Non-pigmented ciliary epithelial cell (primary cell): ENCODE results near the gene DUSP8.
"Not testable (repeated sequence)": the region's sequence is repeated elsewhere in the genome, so short reads cannot be mapped to it uniquely, and the experiment has no call there.

ENCODE experiments used
- DNase-seq: peaks from one replicate; pipeline ENCODE4 v3.0.0-alpha.2; 2010; ENCODE audit warnings: low read depth

The DUSP8 gene

DNA sequence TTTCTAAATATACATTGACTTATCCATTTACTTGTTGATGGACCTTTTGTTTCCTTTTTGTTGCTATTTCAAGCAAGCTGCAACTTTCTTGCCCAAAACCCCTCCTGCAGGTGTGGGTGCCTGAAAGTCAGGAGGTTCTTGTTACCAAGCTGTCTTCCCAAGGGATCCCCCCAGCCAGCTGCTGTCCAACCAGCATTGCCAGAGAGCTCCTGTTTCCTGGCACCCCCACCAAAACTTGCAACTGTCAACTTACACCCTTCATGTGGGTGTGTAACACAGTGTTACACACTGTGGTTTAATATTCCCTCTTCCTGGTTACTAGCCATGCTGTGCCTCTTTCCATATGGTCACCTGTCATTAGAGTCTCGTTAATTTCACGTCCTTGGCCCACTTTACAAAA, 14.6 kb upstream of the DUSP8 start:
- no peak for DNase-seq

DNA sequence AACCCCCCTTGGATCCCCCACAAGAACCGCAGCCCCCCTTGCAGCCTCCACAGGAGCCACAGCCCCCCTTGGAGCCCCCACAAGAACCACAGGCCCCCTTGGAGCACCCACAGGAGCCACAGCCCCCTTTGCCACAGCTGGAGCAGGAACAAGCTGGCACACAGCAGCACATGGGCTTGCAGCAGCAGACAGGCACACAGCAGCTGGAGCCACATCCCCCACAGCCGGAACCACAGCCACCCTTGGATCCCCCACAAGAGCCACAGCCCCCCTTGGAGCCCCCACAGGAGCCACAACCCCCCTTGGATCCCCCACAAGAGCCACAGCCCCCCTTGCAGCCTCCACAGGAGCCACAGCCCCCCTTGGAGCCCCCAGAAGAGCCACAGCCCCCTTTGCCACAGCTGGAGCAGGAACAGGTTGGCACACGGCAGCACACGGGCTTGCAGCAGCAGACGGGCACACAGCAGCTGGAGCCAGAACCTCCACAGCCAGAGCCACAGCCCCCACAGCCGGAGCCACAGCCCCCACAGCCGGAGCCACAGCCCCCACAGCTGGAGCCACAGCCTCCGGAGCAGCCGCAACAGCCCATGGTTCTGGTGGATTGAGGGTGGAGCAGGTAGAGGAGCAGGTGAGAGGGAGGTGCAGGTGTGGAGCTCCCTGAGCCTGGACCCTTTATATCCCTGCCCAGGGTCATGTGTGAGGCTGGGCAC, 12.7 kb upstream of the DUSP8 start, which contains the start of gene KRTAP5-1:
KRTAP5-1 (minus strand) TSS at position 623 of the 710 bp plus-strand sequence; CDS start at position 589, 34 bp downstream.
- DNase-seq, result not testable (repeated sequence)

DNA sequence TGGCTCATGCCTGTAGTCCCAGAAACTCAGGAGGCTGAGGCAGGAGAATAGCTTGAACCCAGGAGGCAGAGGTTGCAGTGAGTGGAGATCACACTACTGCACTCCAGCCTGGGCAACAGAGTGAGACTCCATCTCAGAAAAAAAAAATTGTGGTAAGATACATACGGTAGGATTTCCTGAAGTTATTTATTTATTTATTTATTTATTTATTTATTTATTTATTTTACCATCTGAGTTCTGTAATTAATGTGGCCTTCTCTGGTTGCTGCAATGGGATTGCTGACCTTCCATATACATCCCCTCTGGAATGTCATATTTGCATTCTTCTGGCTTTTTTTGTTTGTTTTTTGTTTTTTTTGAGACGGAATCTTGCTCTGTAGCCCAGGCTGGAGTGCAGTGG, 10.8 kb upstream of the DUSP8 start:
- DNase-seq, result not testable (repeated sequence)

DNA sequence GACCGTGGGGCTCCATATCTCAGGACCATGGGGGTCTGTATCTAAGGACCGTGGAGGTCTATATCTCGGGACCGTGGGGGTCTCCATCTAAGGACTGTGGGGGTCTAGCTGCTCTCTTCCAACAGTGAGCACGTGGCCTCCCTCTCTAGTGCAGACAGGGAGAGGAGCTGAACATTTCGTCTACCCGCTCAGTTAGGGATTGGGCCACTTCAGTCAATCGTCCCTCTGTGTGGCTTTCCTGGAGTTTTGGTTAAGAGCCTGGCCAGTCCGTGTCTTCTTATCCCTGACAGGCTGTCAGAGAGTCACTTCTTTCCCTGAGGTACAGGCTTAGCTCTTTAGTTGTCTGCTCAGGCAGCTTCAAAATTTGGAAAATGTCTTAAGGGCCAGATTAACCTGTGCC, 9.9 kb upstream of the DUSP8 start:
- DNase-seq, result no peak

DNA sequence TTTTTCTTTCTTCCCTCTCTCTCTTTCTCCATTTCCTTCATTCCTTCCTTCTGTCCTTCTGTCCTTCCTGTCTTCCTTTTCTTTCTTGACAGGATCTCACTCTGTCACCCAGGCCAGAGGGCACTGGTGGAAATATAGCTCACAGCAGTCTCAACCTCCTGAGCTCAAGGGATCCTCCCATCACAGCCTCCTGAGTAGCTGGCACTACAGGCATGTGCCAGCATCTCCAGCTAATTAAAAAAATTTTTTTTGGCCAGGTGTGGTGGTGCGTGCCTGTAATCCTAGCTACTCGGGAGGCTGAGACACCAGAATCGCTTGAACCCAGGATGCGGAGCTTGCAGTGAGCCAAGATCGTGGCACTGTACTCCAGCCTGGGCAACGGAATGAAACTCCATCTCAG, 4.8 kb upstream of the DUSP8 start:
- DNase-seq, result no peak

DNA sequence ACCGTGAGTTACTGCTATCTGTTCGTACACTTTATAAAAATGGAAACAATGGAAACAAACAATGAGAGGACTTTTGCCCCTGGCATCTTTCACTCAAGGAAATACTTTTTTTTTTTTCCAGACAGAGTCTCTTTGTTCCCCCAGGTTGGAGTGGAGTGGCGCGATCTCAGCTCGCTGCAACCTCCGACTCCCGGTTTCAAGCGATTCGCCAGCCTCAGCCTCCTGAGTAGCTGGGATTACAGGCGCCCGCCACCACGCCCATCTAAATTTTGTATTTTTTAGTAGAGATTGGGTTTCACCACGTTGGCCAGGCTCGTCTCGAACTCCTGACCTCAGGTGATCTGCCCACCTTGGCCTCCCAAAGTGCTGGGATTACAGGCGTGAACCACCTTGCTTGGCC, 3.7 kb upstream of the DUSP8 start:
- not testable (repeated sequence) for DNase-seq

DNA sequence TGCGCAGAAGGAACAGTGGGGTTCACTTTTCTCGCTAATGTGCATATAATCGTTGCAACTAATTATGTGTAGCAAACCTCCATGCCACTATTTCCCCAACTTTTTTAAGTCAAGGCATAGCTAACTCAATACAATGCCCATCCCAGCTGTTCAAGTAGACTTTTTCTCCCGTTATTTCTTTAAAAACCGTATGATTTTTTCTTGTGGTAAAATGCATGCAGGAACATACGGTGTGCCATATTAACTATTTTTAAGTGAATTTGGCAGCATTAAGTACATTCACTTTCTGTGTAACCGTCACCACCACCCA, 2.8 kb upstream of the DUSP8 start:
- no peak for DNase-seq

DNA sequence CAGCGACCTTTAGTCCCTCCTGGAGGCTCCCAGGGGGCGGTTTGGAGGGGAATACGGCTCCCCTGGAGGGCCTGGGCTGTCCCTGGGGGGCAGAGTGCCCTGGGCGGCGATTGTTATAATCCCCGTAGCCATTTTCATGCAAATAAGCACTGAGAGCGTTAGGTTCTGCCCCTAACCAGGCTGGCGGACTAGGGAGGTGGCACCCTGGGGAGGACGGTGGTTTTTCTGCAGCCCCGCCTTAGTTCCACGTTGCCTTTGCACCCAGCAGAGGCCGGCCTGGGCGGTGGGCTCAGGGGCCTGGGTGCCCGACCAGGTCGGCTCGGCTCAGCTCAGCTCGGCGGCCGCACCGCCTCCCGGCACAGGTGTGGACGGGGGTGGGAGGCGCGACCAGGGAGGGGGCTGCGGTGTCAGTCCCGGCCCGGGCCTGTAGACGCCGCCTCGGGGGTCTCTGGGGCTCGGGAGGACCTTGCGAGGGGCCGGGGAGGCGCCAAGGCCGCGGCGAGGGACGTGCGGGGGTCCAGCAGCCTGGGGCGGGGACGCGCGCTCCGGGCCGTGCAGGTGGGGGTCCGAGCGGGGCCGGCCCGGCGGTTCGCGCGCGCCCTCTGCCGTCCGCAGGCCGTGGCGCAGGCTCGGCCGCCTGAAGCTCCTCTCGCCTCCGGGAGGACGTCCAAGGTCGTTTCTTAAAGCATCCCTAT, 2.3 kb upstream of the DUSP8 start:
- DNase-seq, result no peak

DNA sequence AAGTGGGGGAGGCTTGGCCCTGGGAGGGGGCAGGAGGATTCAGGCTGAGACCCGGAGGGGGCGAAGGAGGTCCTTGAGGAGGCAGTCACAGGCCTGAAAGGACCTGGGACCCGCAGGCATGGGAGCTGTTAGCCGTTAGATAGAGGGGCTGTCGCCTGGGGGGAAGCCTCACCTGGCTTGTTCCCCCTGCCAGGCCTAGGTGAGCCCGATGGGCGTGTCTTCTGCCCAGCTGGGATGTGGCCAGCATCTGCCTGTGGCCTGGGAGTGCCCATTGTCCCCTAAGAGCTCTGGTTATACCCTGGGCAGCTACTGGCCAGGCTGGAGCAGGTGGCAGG, 1.8 kb upstream of the DUSP8 start:
- DNase-seq, result no peak

DNA sequence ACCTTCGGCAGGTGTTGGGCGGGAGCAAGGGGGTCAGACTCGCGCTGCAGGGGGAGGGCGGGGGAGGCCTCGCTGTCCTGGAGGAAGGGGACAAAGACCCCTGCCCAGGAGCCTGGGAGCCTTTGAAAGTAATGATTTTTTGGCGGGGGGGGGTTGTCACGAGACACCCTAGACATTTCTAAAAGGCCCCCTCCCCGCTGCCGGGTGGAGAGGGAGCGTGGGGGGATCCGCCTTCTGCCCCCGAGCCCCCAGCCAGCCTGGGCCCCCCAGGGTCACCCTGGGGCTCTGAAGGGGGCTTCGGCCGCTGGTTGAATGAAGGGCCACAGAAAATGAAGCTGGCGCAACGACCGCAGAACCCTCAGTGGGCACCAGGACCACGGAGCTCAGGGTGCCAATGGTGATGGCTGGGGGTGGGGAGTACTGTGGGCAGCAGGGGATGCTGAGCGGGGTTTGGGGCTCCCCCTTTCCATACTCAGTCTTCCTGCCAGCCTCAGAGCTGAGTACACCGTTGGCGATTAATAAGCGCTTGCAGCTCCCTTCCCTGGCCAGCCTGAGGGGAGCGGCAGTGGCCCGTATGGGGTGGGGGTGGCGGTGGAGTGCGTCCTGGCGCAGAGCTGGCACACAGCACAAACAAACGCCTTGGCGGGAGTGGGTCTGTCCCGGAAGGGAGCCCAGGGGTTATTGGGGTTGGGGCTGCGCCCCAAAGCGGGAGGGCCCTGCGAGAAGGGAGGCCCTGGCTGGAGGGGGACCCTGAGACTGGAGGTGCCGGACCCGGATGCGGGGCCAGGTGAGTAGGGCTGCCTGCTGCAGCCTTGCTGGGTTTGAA, 1.2 kb upstream of the DUSP8 start:
- no peak for DNase-seq

DNA sequence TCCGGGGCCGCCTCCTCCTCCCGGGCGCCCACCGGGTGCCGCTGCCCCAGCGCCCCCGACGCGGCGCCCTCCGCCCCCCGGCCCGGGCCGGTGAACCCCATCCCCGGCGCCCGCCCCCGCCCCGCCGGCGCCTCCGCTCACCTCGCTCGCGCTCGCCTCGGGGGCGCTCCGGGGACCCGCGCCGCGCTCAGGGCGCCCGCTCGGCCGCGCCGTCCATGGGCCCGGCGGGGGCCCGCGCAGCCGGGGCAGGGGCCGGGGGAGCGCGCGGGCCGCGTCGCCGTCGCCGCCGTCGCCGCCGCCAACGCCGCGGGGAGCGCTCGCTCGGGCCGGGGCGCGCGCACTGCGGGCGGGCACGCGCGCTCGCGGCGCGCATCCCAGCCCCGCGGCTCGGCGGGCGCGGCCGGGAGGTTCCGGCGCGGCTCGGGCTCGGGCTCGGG, 293 bp downstream of the DUSP8 start:
- no peak for DNase-seq

DNA sequence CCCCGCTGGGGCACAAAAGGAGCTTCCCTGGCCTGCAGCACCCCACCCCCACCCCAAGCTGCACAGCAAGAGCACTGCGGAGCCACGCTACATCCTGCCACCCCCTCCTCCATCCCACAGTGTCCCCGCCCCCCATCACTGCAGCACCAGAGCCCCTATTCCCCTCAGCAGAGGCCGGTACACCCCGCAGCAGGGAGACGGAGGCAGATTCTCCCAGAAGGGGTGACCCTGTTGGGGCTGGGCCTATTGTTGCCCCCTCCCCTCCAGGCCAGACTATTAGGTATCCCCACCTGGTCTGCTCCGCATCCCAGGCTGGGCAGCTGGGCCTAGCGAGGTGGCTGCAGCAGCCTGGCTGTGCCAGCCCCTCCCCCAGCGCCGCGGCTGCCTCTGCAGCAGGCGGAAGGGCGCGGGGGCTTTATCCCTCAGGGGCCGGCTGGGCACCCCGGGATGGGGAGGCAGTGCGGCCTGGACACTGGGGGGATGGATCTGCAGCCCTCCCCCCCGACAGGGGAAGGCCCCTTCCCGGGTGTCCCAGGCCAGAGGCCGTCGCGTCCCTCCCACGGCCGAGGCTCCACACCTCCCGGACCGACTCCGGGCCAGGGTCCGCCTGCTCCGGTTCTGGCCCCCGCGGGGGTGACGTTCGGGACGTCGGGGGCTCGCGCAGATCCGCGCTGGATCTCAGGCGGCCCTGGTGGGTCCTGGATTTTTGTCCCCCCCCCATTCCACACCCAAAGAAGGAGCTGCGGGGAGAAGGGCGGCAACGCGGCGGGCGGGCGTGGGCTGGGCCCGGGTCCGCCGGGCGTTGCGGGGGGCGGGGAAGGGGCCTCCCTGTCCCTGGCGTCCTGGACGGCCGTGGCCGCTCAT, 943 bp downstream of the DUSP8 start:
- no peak for DNase-seq

DNA sequence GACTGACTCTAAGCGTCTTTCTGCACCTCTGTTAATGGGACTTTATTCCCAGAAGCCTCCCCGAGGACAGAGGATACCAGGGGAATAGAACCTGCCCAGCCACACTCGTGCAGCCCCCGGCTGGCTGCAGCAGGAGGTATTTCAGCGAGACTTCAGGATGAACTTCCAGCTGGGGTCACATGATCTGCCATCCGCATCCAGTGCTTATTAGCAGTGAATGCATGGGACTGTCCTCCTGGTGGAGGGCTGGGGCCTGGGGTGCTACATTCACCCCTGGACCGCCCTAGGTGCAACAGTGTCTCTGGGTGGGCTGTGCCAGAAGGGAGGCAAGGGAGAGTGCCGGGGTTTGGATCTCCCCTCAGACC, 1.6 kb downstream of the DUSP8 start:
- no peak for DNase-seq

DNA sequence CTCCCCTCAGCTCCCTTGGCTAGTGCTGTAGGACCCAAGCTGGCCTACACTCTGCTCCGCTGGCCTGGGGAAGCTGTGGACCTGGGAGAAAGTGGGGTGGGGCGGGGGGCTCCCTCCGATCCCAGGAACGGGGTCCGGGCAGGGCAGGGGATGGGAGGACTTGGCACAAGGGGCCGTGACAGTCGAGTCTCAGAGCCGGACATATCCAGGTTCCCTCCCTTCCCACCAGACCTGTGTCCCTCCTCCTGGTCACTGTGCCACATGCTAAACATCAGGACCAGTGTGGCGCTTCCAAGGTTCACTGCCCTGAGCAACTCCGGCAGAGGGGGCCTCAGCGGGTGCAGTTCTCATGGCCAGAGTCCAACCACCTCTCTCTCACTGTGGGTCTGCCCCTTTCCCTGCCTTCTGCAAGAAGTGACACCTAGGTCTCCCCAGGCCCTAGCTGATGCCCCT, 2.0 kb downstream of the DUSP8 start:
- no peak for DNase-seq

DNA sequence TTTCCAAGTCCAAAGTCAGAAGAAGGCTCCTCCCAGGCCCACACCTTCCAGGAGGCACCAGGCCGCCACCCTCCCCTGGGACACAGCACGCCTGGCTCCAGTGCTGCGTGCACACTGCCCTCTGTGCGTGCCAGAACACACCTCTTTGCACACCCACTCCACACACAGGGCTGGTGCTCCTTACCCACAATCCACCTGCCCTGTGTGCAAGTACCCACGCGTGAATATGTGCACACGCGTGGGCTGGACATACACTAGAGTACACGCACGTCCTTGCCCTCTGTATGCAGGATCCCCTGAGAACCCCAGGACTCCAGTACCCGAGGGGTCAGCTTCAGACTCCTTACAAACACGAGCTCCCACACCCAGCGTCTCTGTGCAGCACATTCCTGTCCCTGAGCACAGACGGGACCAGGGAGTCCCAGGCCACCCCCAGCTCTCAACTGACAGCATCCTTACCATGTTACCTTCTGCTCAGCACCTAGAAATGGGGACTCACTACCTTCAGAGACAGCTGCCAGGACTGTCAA, 2.8 kb downstream of the DUSP8 start:
- DNase-seq, result no peak

DNA sequence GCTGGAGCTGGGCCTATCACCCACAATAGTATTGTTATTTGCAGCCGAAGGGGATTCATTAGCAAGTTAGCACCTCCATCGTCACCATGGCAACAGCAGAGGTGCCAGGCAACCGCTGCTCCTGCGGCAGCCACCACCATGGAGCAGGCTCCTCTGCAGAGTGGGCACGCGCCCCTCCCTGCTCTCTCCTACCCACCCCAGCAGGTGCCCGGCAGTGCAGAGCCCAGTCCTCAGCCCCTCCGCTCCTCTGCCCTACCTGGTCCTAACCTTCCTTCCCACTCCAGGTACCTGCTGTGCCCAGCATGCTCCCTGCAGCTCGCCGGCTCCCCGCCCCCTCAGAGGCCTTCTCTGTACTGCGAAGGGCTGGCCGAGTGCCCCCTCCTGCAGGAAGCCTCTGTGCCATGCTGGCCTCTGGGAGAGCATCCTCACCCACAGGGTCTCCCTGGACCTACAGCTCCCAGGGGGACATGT, 3.6 kb downstream of the DUSP8 start:
- no peak for DNase-seq

DNA sequence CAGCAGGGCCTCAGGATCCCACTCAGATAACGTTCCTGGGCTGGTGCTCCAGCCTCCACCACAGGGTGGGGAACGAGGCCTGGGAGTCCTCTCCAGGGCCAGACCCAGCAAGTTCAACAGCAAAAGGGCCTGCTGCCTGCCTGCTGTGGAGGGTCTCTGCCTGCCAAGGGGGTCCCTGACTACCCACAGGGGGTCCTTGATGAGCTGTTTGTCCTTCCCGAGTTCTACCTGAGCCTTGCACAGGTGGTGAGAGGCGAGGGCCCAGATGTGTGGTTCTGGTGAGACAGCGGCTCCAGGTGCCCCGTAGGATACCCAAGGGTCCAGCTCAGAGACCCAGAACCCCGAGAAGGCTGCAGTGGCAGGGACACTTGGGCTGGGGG, 4.4 kb downstream of the DUSP8 start:
- DNase-seq, result no peak

DNA sequence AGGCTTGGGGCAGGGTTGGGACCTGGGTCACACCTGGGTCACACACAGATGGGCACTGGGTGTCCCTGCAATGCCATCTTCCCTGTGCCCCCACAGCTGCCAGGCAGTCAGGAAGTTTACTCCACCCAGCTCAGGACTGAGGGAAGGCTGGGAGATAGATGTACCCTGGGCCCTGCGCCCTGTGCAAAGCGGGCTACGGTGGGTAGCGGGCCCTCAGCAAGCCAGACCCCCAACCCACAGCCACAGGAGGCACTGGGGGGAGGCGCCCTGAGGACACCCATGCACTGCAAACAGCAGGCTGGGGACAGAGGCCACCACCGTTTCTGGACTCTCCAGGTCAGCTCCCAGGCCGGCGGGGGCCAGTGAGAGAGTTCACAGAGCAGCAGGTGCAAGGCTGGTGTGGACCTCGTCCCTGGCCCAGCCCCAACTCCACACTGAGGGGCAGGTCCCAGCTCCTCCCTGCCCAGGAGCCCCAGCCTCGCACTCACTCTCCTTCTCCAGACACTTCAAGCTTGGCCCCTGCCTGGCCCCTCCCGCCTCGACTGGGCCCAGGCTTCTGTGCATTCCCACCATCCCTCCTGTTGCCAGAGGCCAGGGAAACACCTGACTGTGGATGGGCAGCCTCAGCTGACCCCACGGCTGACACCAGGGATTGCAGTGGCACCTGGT, 4.9 kb downstream of the DUSP8 start:
- no peak for DNase-seq

DNA sequence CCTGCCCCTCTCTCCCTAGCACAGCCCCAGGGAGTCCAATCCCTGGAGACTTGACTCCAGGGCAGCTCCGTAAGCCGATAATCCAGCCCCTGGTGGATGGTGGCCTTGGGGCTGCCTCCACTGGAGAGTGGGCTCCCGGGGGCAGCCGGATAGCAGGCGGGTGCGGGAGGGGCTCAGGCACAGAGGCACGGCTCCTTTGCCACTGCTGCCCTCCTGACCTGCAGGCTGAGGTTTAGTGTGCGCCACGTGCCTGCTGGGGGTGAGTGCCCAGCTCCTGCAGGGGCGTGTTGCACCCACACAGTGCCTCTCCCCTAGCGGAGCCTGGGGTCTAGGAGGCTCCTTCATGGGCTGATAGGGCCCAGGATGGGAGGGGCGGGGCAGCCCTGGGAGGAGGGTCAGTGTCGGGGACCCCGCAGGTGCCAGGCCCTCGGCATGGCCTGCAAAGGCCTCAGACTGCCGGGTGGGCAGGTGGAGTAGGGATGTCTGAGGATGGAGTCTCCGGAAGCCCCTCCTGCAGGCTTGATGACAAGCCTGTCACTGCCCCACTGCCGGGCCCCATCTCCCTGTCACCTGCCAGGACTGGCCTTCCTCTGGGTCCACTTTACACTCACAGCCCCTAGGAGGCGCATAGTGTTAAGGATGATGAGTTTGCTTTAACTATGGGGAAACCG, 5.6 kb downstream of the DUSP8 start:
- no peak for DNase-seq

DNA sequence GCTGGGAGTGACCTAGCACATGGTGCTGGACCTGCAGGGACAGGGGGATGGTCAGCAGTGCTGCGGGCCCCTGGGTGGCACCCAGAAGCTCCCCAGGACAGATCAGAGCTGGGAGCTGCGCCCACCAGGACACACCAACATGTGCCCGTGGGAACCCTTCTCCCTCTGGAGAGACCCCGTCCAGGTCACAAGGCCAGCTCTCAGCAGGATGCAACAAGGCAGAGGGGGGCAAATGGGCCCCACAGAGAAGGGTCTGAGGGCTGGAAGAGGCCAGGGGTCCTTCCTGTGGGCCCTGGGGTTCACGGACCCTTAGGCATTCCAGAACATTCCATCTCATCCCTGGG, 6.2 kb downstream of the DUSP8 start:
- DNase-seq, result no peak
